HUES6 (cell line): ENCODE results near the gene SLC38A9.

Experiments used
- H3K27ac ChIP-seq: 2 replicates; pipeline ENCODE4 v1.7.0; 2013; ENCODE audit warnings: low read depth, mild to moderate bottlenecking, low read length, inconsistent platforms
- H3K27me3 ChIP-seq: 2 replicates; pipeline ENCODE4 v1.6.1; 2013; ENCODE audit warnings: low read length; ENCODE audit not compliant: control insufficient read depth, insufficient read depth
- H3K36me3 ChIP-seq: 2 replicates; pipeline ENCODE4 v1.6.1; 2013; ENCODE audit warnings: low read length; ENCODE audit not compliant: control insufficient read depth, insufficient read depth
- H3K4me1 ChIP-seq: 2 replicates; pipeline ENCODE4 v1.6.1; 2013; ENCODE audit warnings: low read length; ENCODE audit not compliant: control insufficient read depth, insufficient read depth
- H3K4me3 ChIP-seq: 2 replicates; pipeline ENCODE4 v1.5.1; 2013; ENCODE audit warnings: low read depth, low read length
- H3K9ac ChIP-seq: one replicate; pipeline ENCODE4 v1.6.1; 2013; ENCODE audit warnings: mild to moderate bottlenecking, low read length
- H3K9me3 ChIP-seq: 2 replicates; pipeline ENCODE4 v1.6.1; 2013; ENCODE audit warnings: low read depth, low read length; ENCODE audit not compliant: control insufficient read depth, insufficient read depth

The SLC38A9 gene

GRCh38 chr5:55665065-55665464 is 47.1 kb downstream of the SLC38A9 start:
- H3K4me1 ChIP-seq = peaks cover 4% of the 10 kb centered on the region; the same call in 1 of the 2 replicates
- no peaks in the 10 kb centered on the region for H3K9me3 ChIP-seq
- H3K27me3 ChIP-seq = no peaks in the 10 kb centered on the region
- H3K36me3 ChIP-seq = peaks cover 6% of the 10 kb centered on the region; the same call in 1 of the 2 replicates
- H3K9ac ChIP-seq = no peak overlapping the region
- H3K4me3 ChIP-seq = no peak overlapping the region
- H3K27ac ChIP-seq = no peak overlapping the region

- Histone ChIP-seq H3K36me3 (peaks cover 20% of the 10 kb centered on the region), H3K27me3 (no peaks in the 10 kb centered on the region), H3K4me3 (no peak overlapping the region), H3K9me3 (no peaks in the 10 kb centered on the region), H3K4me1 (no peaks in the 10 kb centered on the region; the same call in 1 of the 2 replicates), H3K27ac (no peak overlapping the region), H3K9ac (no peak overlapping the region)
These were observed 54.7 kb downstream of the SLC38A9 start for GRCh38 chr5:55657443-55657842.

GRCh38 chr5:55650386-55650785 is 61.7 kb downstream of the SLC38A9 start:
- Histone ChIP-seq H3K36me3 (peaks cover 31% of the 10 kb centered on the region), H3K9ac (no peak overlapping the region), H3K27me3 (no peaks in the 10 kb centered on the region), H3K9me3 (no peaks in the 10 kb centered on the region), H3K4me1 (no peaks in the 10 kb centered on the region), H3K4me3 (no peak overlapping the region), H3K27ac (no peak overlapping the region)

GRCh38 chr5:55649963-55650362 is 62.2 kb downstream of the SLC38A9 start:
- no peaks in the 10 kb centered on the region for H3K4me1 ChIP-seq
- H3K27me3 ChIP-seq = no peaks in the 10 kb centered on the region
- no peak overlapping the region for H3K9ac ChIP-seq
- peaks cover 33% of the 10 kb centered on the region for H3K36me3 ChIP-seq
- no peak overlapping the region for H3K27ac ChIP-seq
- no peak overlapping the region for H3K4me3 ChIP-seq
- no peaks in the 10 kb centered on the region for H3K9me3 ChIP-seq

- H3K4me1 ChIP-seq = peaks cover 7% of the 10 kb centered on the region
- H3K36me3 ChIP-seq = peaks cover 15% of the 10 kb centered on the region
- H3K27me3 ChIP-seq = no peaks in the 10 kb centered on the region
- H3K9ac ChIP-seq = no peak overlapping the region
- no peak overlapping the region for H3K4me3 ChIP-seq
- H3K9me3 ChIP-seq = no peaks in the 10 kb centered on the region
- H3K27ac ChIP-seq = no peak overlapping the region
These were observed 66.8 kb downstream of the SLC38A9 start for GRCh38 chr5:55645304-55645703.

- no peak overlapping the region for H3K4me3 ChIP-seq
- H3K9me3 ChIP-seq = no peaks in the 10 kb centered on the region
- no peaks in the 10 kb centered on the region; the same call in 1 of the 2 replicates for H3K36me3 ChIP-seq
- H3K4me1 ChIP-seq = peaks cover 29% of the 10 kb centered on the region
- H3K27me3 ChIP-seq = no peaks in the 10 kb centered on the region
- no peak overlapping the region for H3K9ac ChIP-seq
- H3K27ac ChIP-seq = no peak overlapping the region
These were observed 73.7 kb downstream of the SLC38A9 start for GRCh38 chr5:55638455-55638854.

- no peak overlapping the region for H3K4me3 ChIP-seq
- no peak overlapping the region for H3K27ac ChIP-seq
- H3K36me3 ChIP-seq = no peaks in the 10 kb centered on the region; the same call in 1 of the 2 replicates
- no peaks in the 10 kb centered on the region for H3K9me3 ChIP-seq
- H3K9ac ChIP-seq = no peak overlapping the region
- no peaks in the 10 kb centered on the region for H3K27me3 ChIP-seq
- peaks cover 28% of the 10 kb centered on the region for H3K4me1 ChIP-seq
These were observed 74.1 kb downstream of the SLC38A9 start for GRCh38 chr5:55638051-55638450.

- Histone ChIP-seq H3K9me3 (no peaks in the 10 kb centered on the region), H3K4me1 (peaks cover 21% of the 10 kb centered on the region), H3K9ac (no peak overlapping the region), H3K27me3 (no peaks in the 10 kb centered on the region), H3K27ac (no peak overlapping the region), H3K36me3 (no peaks in the 10 kb centered on the region; the same call in 1 of the 2 replicates), H3K4me3 (no peak overlapping the region)
These were observed 75.4 kb downstream of the SLC38A9 start for GRCh38 chr5:55636683-55637082.

- no peaks in the 10 kb centered on the region for H3K9me3 ChIP-seq
- H3K4me1 ChIP-seq = peaks cover 21% of the 10 kb centered on the region
- no peaks in the 10 kb centered on the region; the same call in 1 of the 2 replicates for H3K36me3 ChIP-seq
- no peaks in the 10 kb centered on the region for H3K27me3 ChIP-seq
- H3K4me3 ChIP-seq = no peak overlapping the region
- no peak overlapping the region for H3K27ac ChIP-seq
- H3K9ac ChIP-seq = no peak overlapping the region
These were observed 75.9 kb downstream of the SLC38A9 start for GRCh38 chr5:55636177-55636576.

GRCh38 chr5:55634866-55635265 is 77.3 kb downstream of the SLC38A9 start:
- H3K4me3 ChIP-seq = no peak overlapping the region
- no peaks in the 10 kb centered on the region for H3K9me3 ChIP-seq
- H3K36me3 ChIP-seq = no peaks in the 10 kb centered on the region; the same call in 1 of the 2 replicates
- no peak overlapping the region for H3K9ac ChIP-seq
- no peak overlapping the region for H3K27ac ChIP-seq
- H3K4me1 ChIP-seq = peaks cover 24% of the 10 kb centered on the region
- no peaks in the 10 kb centered on the region for H3K27me3 ChIP-seq

- Histone ChIP-seq H3K27me3 (no peaks in the 10 kb centered on the region), H3K4me1 (peaks cover 24% of the 10 kb centered on the region), H3K36me3 (no peaks in the 10 kb centered on the region; the same call in 1 of the 2 replicates), H3K9me3 (no peaks in the 10 kb centered on the region), H3K9ac (no peak overlapping the region), H3K27ac (no peak overlapping the region), H3K4me3 (no peak overlapping the region)
These were observed 77.8 kb downstream of the SLC38A9 start for GRCh38 chr5:55634209-55634805.
